Smooth muscle cell (in vitro differentiated cells): ENCODE data around the gene SPSB1. TPM values are rescaled to one million over a fixed set of nuclear protein-coding genes. Genes with fewer than 3 reads are reported as not detected.

Experiments used
- DNase-seq: peaks from one replicate; lab custom pipeline; 2025; ENCODE audit not compliant: unreplicated experiment; lab: John Stamatoyannopoulos, UW
- H2AFZ ChIP-seq: fragments of 200-600 bp; sonication (generic); 2 replicates; pipeline ENCODE4 v1.6.0; 2016; ENCODE audit warnings: antibody characterized with exemption, low read depth, mild to moderate bottlenecking
- H3F3A ChIP-seq: fragments of 200-600 bp; sonication (generic); 2 replicates; pipeline ENCODE4 v1.6.0; 2017; ENCODE audit warnings: antibody characterized with exemption, low read depth
- H3K27ac ChIP-seq: fragments of 200-600 bp; sonication (generic); 2 replicates; pipeline ENCODE4 v1.5.1; 2016; ENCODE audit warnings: low read depth, mild to moderate bottlenecking
- H3K27me3 ChIP-seq: fragments of 200-600 bp; sonication (generic); 2 replicates; pipeline ENCODE4 v1.6.1; 2016; ENCODE audit warnings: low read depth, mild to moderate bottlenecking
- H3K36me3 ChIP-seq: fragments of 200-600 bp; sonication (generic); 2 replicates; pipeline ENCODE4 v1.5.1; 2016; ENCODE audit warnings: low read depth
- H3K4me1 ChIP-seq: fragments of 200-600 bp; sonication (generic); 2 replicates; pipeline ENCODE4 v1.5.1; 2016; ENCODE audit warnings: low read depth
- H3K4me2 ChIP-seq: fragments of 200-600 bp; sonication (generic); 2 replicates; pipeline ENCODE4 v1.6.0; 2016; ENCODE audit warnings: mild to moderate bottlenecking
- H3K4me3 ChIP-seq: fragments of 200-600 bp; sonication (generic); 2 replicates; pipeline ENCODE4 v1.5.1; 2016; ENCODE audit warnings: mild to moderate bottlenecking
- H3K79me2 ChIP-seq: fragments of 200-600 bp; sonication (generic); 2 replicates; pipeline ENCODE4 v1.6.0; 2016; ENCODE audit warnings: low read depth, mild to moderate bottlenecking
- H3K9ac ChIP-seq: fragments of 200-600 bp; sonication (generic); 2 replicates; pipeline ENCODE4 v1.6.0; 2016; ENCODE audit warnings: low read depth
- H3K9me3 ChIP-seq: fragments of 200-600 bp; sonication (generic); replicated peaks from 2 replicates; pipeline ENCODE4 v1.5.1; 2016; ENCODE audit warnings: low read depth
- H4K20me1 ChIP-seq: fragments of 200-600 bp; sonication (generic); 2 replicates; pipeline ENCODE4 v1.6.0; 2016; ENCODE audit warnings: low read depth
- CTCF ChIP-seq: fragments of 200-600 bp; sonication (generic); IDR thresholded peaks from 2 replicates; pipeline ENCODE4 v1.5.1; 2017; ENCODE audit warnings: borderline replicate concordance, mild to moderate bottlenecking, antibody characterized with exemption; ENCODE audit not compliant: insufficient read depth, poor library complexity, severe bottlenecking
- WGBS: methylation state at CpG from one replicate; pipeline ENCODE4 v1.1.7; 2016; ENCODE audit warnings: low lambda C conversion rate; 5-methylcytosine and 5-hydroxymethylcytosine counted together
- polyA plus RNA-seq: library from polyadenylated mRNA; unstranded; fragments of >200 nt; fragmentation: Nextera tagmentation; extraction: Ambion mirVana; gene quantifications from 2 replicates; pipeline ENCODE4 v1.2.1, GENCODE V29; 2016
- total RNA-seq: library from RNA; depleted of rRNA; stranded (reverse); fragments of >200 nt; gene quantifications from 2 replicates; pipeline ENCODE4 v1.2.3, GENCODE V29; 2014

The SPSB1 gene
- total and polyA plus RNA-seq, 2 experiments from 2014 or later: 27.6 to 37.0 TPM

- Histone ChIP-seq H3K9me3 (no peaks in the 10 kb centered on the region), H3K4me2 (no peak overlapping the region), H3K27ac (peak overlapping the region; percentile 92), H3K9ac (peak overlapping the region; percentile 36), H3K27me3 (no peaks in the 10 kb centered on the region), H3K4me1 (peaks cover 17% of the 10 kb centered on the region), H3K36me3 (no peaks in the 10 kb centered on the region), H3K79me2 (peaks cover 97% of the 10 kb centered on the region), H4K20me1 (peaks cover 99% of the 10 kb centered on the region), H2AFZ (no peak overlapping the region), H3K4me3 (no peak overlapping the region), H3F3A (peaks cover 24% of the 10 kb centered on the region)
- DNase-seq: no peak
- 95% methylated on average over 11 of the region's 11 CpGs for WGBS
- no peak for TF ChIP-seq CTCF
These were observed 22.2 kb downstream of the SPSB1 start for GRCh38 chr1:9314711-9315379.

GRCh38 chr1:9315411-9316079 lies 22.9 kb downstream of the SPSB1 start:
- peaks cover 99% of the 10 kb centered on the region for H4K20me1 ChIP-seq
- peaks cover 97% of the 10 kb centered on the region for H3K79me2 ChIP-seq
- H3K4me2 ChIP-seq: peak overlapping the region; percentile 59

GRCh38 chr1:9316080-9316444 lies 23.4 kb downstream of the SPSB1 start:
- Histone ChIP-seq H4K20me1 (peaks cover 99% of the 10 kb centered on the region), H3K27ac (peak overlapping the region; percentile 92)

More at GRCh38 chr1:9315411-9316079, 22.9 kb downstream of the SPSB1 start:
- peak overlapping the region; percentile 92 for H3K27ac ChIP-seq
- H3F3A ChIP-seq: peaks cover 31% of the 10 kb centered on the region
- no peak overlapping the region for H3K4me3 ChIP-seq
- DNase-seq: no peak
- no peak overlapping the region for H2AFZ ChIP-seq
- WGBS: 58% methylated on average over 20 of the region's 20 CpGs
- no peaks in the 10 kb centered on the region for H3K9me3 ChIP-seq
- no peaks in the 10 kb centered on the region for H3K27me3 ChIP-seq
- H3K9ac ChIP-seq: peak overlapping the region; percentile 79
- TF ChIP-seq CTCF: no peak
- no peaks in the 10 kb centered on the region for H3K36me3 ChIP-seq
- peaks cover 24% of the 10 kb centered on the region for H3K4me1 ChIP-seq

More at GRCh38 chr1:9316080-9316444, 23.4 kb downstream of the SPSB1 start:
- peaks cover 34% of the 10 kb centered on the region for H3F3A ChIP-seq
- 89% methylated on average over 7 of the region's 7 CpGs for WGBS
- peak overlapping the region; percentile 79 for H3K9ac ChIP-seq
- no peaks in the 10 kb centered on the region for H3K36me3 ChIP-seq
- H3K9me3 ChIP-seq: no peaks in the 10 kb centered on the region
- no peak overlapping the region for H2AFZ ChIP-seq
- H3K4me1 ChIP-seq: peaks cover 29% of the 10 kb centered on the region
- peak overlapping the region; percentile 59 for H3K4me2 ChIP-seq
- H3K79me2 ChIP-seq: peaks cover 92% of the 10 kb centered on the region
- H3K4me3 ChIP-seq: no peak overlapping the region
- TF ChIP-seq CTCF: no peak
- no peaks in the 10 kb centered on the region for H3K27me3 ChIP-seq
- no peak for DNase-seq
